Duodenal mucosa (tissue), 2 donors: ENCODE data around the gene GPR78.

Source experiments
- H3K27ac ChIP-seq: one replicate; pipeline ENCODE4 v1.7.0; 2013; ENCODE audit warnings: low read depth, low read length
- H3K27me3 ChIP-seq, 2 donors: one replicate each; pipeline ENCODE4 v1.7.0; 2013; ENCODE audit warnings: low read length in 2 of 2, control low read depth in 1 of 2; ENCODE audit not compliant: insufficient read depth in 2 of 2, control insufficient read depth in 1 of 2
- H3K36me3 ChIP-seq, 2 donors: one replicate each; pipeline ENCODE4 v1.7.0; 2013; ENCODE audit warnings: low read length in 2 of 2, control low read depth in 1 of 2; ENCODE audit not compliant: insufficient read depth in 2 of 2, control insufficient read depth in 1 of 2
- H3K4me1 ChIP-seq, 2 donors: one replicate each; pipeline ENCODE4 v1.7.0; 2013; ENCODE audit warnings: low read length in 2 of 2, control low read depth in 1 of 2; ENCODE audit not compliant: insufficient read depth in 2 of 2, control insufficient read depth in 1 of 2
- H3K4me3 ChIP-seq, 2 donors: one replicate each; pipeline ENCODE4 v1.7.0; 2013; ENCODE audit warnings: low read length in 2 of 2, low read depth in 1 of 2
- H3K9ac ChIP-seq, 2 donors: one replicate each; pipeline ENCODE4 v1.7.0; 2013; ENCODE audit warnings: low read length in 2 of 2, low read depth in 1 of 2
- H3K9me3 ChIP-seq, 2 donors: one replicate each; pipeline ENCODE4 v1.7.0; 2013; ENCODE audit warnings: low read length in 2 of 2, control low read depth in 1 of 2; ENCODE audit not compliant: control insufficient read depth in 1 of 2

The GPR78 gene

GRCh38 chr4:8600266-8600665 lies 20.1 kb downstream of the GPR78 start:
- no peak overlapping the region for H3K27ac ChIP-seq
- H3K36me3 ChIP-seq = no peaks in the 10 kb centered on the region
- no peak overlapping the region for H3K4me3 ChIP-seq
- H3K27me3 ChIP-seq = no peaks in the 10 kb centered on the region
- no peak overlapping the region for H3K9ac ChIP-seq
- H3K4me1 ChIP-seq = peaks cover 0 to 3% of the 10 kb centered on the region in 2 donors
- no peaks in the 10 kb centered on the region for H3K9me3 ChIP-seq

DNA sequence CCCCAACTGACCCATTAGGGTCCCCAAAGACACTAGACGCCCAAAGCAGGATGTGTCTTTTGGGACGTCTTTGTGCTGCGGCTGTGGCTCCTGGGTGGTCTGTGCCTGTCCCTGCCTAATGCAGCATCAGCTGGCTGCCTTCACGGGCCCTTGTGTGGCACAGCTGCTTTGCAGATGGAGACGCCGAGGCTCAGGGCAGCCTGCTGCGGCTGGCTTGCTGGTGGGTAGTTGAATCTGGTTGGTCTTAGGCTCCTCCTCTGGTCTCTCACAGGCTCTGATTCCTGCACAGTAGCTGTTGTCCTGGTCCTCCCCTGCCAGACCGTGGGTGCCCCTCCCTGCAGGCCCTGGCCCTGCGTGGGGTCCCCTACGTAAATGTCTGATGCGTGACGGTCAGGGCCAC lies 20.5 kb downstream of the GPR78 start:
- Histone ChIP-seq H3K9me3 (no peaks in the 10 kb centered on the region), H3K27ac (no peak overlapping the region), H3K36me3 (no peaks in the 10 kb centered on the region), H3K4me1 (peaks cover 0 to 1% of the 10 kb centered on the region in 2 donors), H3K4me3 (no peak overlapping the region), H3K9ac (no peak overlapping the region), H3K27me3 (no peaks in the 10 kb centered on the region)

DNA sequence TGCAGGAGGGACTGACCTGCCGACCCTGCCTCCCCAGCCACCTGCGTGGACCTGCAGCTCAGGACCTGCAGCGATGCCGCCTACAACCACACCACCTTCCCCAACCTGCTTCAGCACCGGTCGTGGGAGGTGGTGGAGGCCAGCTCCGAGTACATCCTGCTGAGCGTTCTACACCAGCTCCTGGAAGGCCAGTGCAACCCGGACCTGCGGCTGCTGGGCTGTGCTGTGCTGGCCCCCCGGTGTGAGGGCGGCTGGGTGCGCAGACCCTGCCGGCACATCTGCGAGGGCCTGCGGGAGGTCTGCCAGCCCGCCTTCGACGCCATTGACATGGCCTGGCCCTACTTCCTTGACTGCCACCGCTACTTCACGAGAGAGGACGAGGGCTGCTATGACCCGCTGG lies 20.9 kb downstream of the GPR78 start:
- Histone ChIP-seq H3K36me3 (no peaks in the 10 kb centered on the region), H3K27me3 (no peaks in the 10 kb centered on the region), H3K9ac (no peak overlapping the region), H3K27ac (no peak overlapping the region), H3K4me1 (no peaks in the 10 kb centered on the region), H3K9me3 (no peaks in the 10 kb centered on the region), H3K4me3 (no peak overlapping the region)

DNA sequence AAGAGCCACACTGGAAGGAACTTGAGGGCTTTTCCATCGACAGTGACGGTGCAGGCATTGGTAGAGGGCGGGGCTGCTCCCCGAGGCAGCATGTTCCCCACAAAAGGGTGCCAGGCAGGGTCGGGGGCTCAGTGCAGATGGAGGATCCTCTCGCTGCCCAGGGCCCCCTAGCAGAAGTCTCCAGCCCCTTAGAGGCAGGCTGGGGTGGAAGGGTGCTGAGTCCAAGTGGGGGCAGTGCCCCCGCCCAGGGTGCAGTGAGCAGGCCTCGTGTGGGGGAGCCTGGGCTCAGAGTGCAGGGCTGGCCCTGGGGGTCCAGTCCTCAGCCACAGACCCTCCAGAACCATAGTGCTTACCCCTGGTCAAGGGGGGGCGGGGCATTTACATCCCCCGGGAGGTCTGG lies 21.4 kb downstream of the GPR78 start:
- H3K27me3 ChIP-seq = no peaks in the 10 kb centered on the region
- no peak overlapping the region for H3K27ac ChIP-seq
- H3K36me3 ChIP-seq = no peaks in the 10 kb centered on the region
- no peak overlapping the region for H3K9ac ChIP-seq
- no peaks in the 10 kb centered on the region for H3K4me1 ChIP-seq
- no peak overlapping the region for H3K4me3 ChIP-seq
- no peaks in the 10 kb centered on the region for H3K9me3 ChIP-seq

- H3K9ac ChIP-seq = no peak overlapping the region
- H3K36me3 ChIP-seq = no peaks in the 10 kb centered on the region
- no peak overlapping the region for H3K4me3 ChIP-seq
- no peak overlapping the region for H3K27ac ChIP-seq
- H3K4me1 ChIP-seq = no peaks in the 10 kb centered on the region
- H3K9me3 ChIP-seq = no peaks in the 10 kb centered on the region
- peaks cover 0 to 6% of the 10 kb centered on the region in 2 donors for H3K27me3 ChIP-seq
These were observed 22.7 kb downstream of the GPR78 start for GRCh38 chr4:8602686-8603430.

DNA sequence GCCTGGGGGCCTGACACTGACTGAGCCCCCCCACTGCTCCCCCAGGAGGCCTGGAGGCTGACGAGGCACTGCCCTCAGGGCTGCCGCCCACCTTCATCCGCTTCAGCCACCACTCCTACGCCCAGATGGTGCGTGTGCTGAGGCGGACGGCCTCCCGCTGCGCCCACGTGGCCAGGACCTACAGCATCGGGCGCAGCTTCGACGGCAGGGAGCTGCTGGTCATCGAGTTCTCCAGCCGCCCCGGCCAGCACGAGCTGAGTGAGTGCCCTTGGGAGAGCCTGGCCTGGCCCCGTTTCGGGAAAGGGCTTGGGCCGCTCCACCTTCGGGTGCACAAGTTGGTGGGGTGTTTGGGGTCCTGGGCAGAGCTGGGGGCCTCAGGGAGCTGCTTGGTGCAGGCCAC lies 23.7 kb downstream of the GPR78 start:
- Histone ChIP-seq H3K4me1 (no peaks in the 10 kb centered on the region), H3K27me3 (peaks cover 0 to 6% of the 10 kb centered on the region in 2 donors), H3K4me3 (no peak overlapping the region), H3K27ac (no peak overlapping the region), H3K9ac (no peak overlapping the region), H3K9me3 (no peaks in the 10 kb centered on the region), H3K36me3 (no peaks in the 10 kb centered on the region)

DNA sequence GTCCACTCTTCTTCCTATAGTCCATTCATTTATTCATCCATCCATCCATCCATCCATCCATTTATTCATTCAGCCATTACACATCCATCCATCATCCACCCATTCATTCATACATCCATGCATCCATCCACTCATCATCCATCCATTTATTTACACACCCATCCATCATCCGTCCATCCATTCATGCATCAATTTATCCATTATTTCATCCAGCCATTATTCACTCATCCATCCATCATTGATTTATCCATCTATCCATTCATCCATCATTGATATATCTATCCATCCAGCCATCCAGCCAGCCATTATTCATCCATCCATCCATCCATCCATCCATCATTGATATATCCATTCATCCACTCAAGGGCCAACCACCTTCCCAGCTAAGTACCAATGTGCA lies 25.1 kb downstream of the GPR78 start:
- no peak overlapping the region for H3K4me3 ChIP-seq
- no peaks in the 10 kb centered on the region for H3K9me3 ChIP-seq
- H3K9ac ChIP-seq = no peak overlapping the region
- no peaks in the 10 kb centered on the region for H3K4me1 ChIP-seq
- H3K36me3 ChIP-seq = no peaks in the 10 kb centered on the region
- no peak overlapping the region for H3K27ac ChIP-seq
- H3K27me3 ChIP-seq = peaks cover 0 to 6% of the 10 kb centered on the region in 2 donors

DNA sequence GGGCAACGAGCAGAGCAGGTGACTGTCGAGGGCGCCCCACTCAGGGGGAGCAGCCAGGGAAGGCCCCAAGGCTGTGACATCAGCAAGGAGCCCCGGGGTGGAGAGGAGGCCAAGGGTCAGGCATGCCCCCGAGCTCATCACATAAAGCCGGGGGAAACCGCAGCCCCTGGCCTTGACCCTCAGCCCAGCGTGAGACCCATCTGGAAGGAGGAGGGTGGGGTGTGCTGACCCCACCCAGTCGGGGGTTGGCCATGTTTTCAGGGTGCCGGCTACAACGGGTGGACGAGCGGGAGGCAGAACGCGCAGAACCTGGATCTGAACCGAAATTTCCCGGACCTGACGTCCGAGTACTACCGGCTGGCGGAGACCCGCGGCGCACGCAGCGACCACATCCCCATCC lies 26.3 kb downstream of the GPR78 start:
- H3K9me3 ChIP-seq = no peaks in the 10 kb centered on the region
- no peaks in the 10 kb centered on the region for H3K36me3 ChIP-seq
- H3K27me3 ChIP-seq = peaks cover 0 to 6% of the 10 kb centered on the region in 2 donors
- H3K27ac ChIP-seq = no peak overlapping the region
- no peak overlapping the region for H3K4me3 ChIP-seq
- no peak overlapping the region for H3K9ac ChIP-seq
- no peaks in the 10 kb centered on the region for H3K4me1 ChIP-seq

DNA sequence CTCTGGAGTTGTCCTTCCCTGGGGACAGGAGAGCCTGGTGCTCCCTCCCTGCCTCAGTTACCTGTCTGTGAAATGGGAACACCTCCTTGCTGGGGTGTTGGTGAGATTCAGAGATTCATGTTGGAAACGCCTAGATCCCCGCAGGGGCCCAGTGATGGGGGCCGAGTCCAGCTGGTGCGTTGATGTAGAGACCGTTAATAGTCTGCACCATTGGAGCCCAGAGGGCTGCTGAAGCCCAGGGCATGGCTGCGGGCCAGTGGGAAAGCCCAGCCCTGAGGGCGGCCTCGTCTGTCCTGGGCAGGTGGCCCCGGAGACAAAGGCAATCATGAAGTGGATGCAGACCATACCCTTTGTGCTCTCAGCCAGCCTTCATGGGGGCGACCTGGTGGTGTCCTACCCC lies 26.8 kb downstream of the GPR78 start:
- Histone ChIP-seq H3K9ac (no peak overlapping the region), H3K27me3 (peaks cover 0 to 6% of the 10 kb centered on the region in 2 donors), H3K36me3 (no peaks in the 10 kb centered on the region), H3K9me3 (no peaks in the 10 kb centered on the region), H3K4me1 (no peaks in the 10 kb centered on the region), H3K4me3 (no peak overlapping the region), H3K27ac (no peak overlapping the region)

DNA sequence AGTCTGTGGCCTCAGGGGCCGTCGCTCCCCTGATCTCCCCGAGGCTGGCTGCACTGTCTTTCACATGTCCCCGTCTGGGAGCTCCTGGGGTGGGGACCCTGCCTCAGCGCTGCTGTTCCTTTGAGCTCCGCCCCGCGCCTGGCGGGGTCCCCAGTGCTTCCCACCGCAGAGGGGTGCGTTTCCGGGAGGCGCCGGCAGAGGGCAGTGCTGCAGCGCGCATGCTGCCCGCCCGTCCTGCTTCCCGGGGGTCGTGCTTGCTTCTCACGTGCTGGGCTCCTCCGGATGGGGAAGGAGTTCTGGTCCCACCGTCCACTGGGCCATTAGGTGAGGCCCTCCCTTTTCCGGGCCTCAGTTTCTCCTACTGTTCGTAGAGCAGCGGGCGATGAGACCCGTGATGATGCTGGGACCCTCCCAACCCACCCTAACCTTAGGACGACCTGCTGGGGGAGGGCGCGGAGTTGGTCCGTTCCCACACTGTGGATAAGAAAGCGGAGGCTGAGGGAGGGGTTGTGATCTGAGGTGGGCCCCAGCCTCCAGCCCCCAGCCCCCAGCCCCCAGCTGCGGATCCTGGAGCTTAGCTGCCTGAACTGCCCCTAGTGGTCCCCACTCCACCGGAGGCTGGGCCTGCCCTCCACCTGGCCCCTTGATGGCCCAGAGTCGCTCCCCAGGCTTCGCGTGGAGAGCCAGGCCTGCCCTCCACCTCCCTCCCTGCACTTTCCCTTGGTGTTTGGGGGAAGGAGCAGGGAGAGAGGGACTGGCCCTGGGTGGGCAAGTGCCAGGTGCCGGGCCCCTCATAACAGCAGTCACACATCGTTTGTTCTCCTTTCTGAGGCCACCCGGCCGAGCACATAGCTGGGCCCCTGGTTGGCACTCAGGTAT lies 27.6 kb downstream of the GPR78 start:
- Histone ChIP-seq H3K27me3 (peaks cover 0 to 6% of the 10 kb centered on the region in 2 donors), H3K9ac (no peak overlapping the region), H3K27ac (no peak overlapping the region), H3K4me1 (no peaks in the 10 kb centered on the region), H3K36me3 (no peaks in the 10 kb centered on the region), H3K4me3 (no peak overlapping the region), H3K9me3 (no peaks in the 10 kb centered on the region)
